CD4-positive, alpha-beta T cell (primary cell): Measurements from ENCODE around the gene OR4P4. TPM values are rescaled to one million over a fixed set of nuclear protein-coding genes. Genes with fewer than 3 reads are reported as not detected.

ENCODE experiments used
- ATAC-seq: fragments of 200-7000 bp; cut with Tn5 transposase; one replicate; pipeline ENCODE4 v1.10.0; 2022; ENCODE audit warnings: mild to moderate bottlenecking; ENCODE audit not compliant: poor library complexity
- CTCF ChIA-PET: fragments of 350-600 bp; sonication (Branson Sonifier 250); formaldehyde crosslinking; loops from one replicate; lab custom pipeline; 2021; ENCODE audit warnings: antibody characterized with exemption, inconsistent platforms; lab: Charles Lee
- POLR2A ChIA-PET: fragments of 350-600 bp; sonication (Branson Sonifier 250); formaldehyde crosslinking; loops from one replicate; lab custom pipeline; 2021; ENCODE audit warnings: antibody characterized with exemption, inconsistent platforms; lab: Charles Lee
- DNase-seq, 14 experiments: peaks; one replicate each; pipeline ENCODE4 v3.0.0-alpha.2; 2013 to 2020; ENCODE audit warnings: mixed read lengths in 2 of 14
- H3K27ac ChIP-seq, 2 donors: one replicate each; pipeline versions ENCODE4 v1.5.1 to v1.7.0; 2013; ENCODE audit warnings: low read length in 2 of 2, low read depth in 1 of 2, mild to moderate bottlenecking in 1 of 2
- H3K27me3 ChIP-seq, 2 experiments: 1 replicate in 1 of 2; 2 replicates in 1 of 2; pipeline versions ENCODE4 v1.6.1 to v1.7.0; 2013; ENCODE audit warnings: low read length in 2 of 2, control low read depth in 1 of 2, mild to moderate bottlenecking in 1 of 2, moderate library complexity in 1 of 2; ENCODE audit not compliant: insufficient read depth in 2 of 2, control insufficient read depth in 1 of 2
- H3K36me3 ChIP-seq: one replicate; pipeline ENCODE4 v1.6.1; 2013; ENCODE audit warnings: low read length, control low read depth; ENCODE audit not compliant: insufficient read depth
- H3K4me1 ChIP-seq: one replicate; pipeline ENCODE4 v1.6.1; 2013; ENCODE audit warnings: low read length, control low read depth; ENCODE audit not compliant: insufficient read depth
- H3K4me3 ChIP-seq: one replicate; pipeline ENCODE4 v1.5.1; 2013; ENCODE audit warnings: mild to moderate bottlenecking, low read length, moderate library complexity
- H3K9me3 ChIP-seq, 2 experiments: 1 replicate in 1 of 2; 2 replicates in 1 of 2; pipeline versions ENCODE4 v1.6.1 to v1.7.0; 2013; ENCODE audit warnings: low read length in 2 of 2, mild to moderate bottlenecking in 2 of 2, control low read depth in 1 of 2, moderate library complexity in 1 of 2; ENCODE audit not compliant: control insufficient read depth in 1 of 2, insufficient read depth in 1 of 2
- H3K27ac Mint-ChIP-seq: one replicate; pipeline ENCODE4 v1.8.0; 2020; ENCODE audit warnings: mixed read lengths
- H3K27me3 Mint-ChIP-seq: one replicate; pipeline ENCODE4 v1.8.0; 2021; ENCODE audit warnings: mixed read lengths
- H3K36me3 Mint-ChIP-seq: one replicate; pipeline ENCODE4 v1.8.0; 2021; ENCODE audit warnings: low read depth, mixed read lengths
- H3K4me1 Mint-ChIP-seq: one replicate; pipeline ENCODE4 v1.8.0; 2021; ENCODE audit warnings: low read depth, mixed read lengths
- H3K4me3 Mint-ChIP-seq: one replicate; pipeline ENCODE4 v1.8.0; 2020; ENCODE audit warnings: mild to moderate bottlenecking, mixed read lengths
- H3K9me3 Mint-ChIP-seq: one replicate; pipeline ENCODE4 v1.8.0; 2020; ENCODE audit warnings: mixed read lengths
- intact Hi-C, 2 experiments: fragments of 100-400 bp; cut with DNase I in 1 of 2; cut with micrococcal nuclease in 1 of 2; formaldehyde crosslinking; loops; one replicate each; pipeline versions ENCODE4 v1.15.1 to v1.9.0; 2023 to 2025; cut with DNase I, micrococcal nuclease
- polyA plus RNA-seq, 2 donors: library from polyadenylated mRNA; unstranded; fragments of 120-200 nt; gene quantifications; one replicate each; pipeline ENCODE4 v1.2.1, GENCODE V29; 2013
- total RNA-seq, 174 experiments: library from RNA in 2 of 174; stranded (reverse) in 2 of 174; gene quantifications; one replicate each; pipeline ENCODE4 v1.2.3 and lab custom pipeline; 2021 to 2026
- TF ChIP-seq, protein P1 (sequence below): fragments of 200-600 bp; IDR thresholded peaks from one replicate; pipeline ENCODE4 v1.8.0; 2022; ENCODE audit warnings: antibody characterized with exemption, mild to moderate bottlenecking

Gene OR4P4
- total RNA-seq: not detected
- not detected for polyA plus RNA-seq (2013, experiment 1 of 2)
- polyA plus RNA-seq (2013, experiment 2 of 2): not detected
- total RNA-seq (lab: John Stamatoyannopoulos, UW): 0 to 0.20 (median 0) reads per million in 172 experiments

DNA sequence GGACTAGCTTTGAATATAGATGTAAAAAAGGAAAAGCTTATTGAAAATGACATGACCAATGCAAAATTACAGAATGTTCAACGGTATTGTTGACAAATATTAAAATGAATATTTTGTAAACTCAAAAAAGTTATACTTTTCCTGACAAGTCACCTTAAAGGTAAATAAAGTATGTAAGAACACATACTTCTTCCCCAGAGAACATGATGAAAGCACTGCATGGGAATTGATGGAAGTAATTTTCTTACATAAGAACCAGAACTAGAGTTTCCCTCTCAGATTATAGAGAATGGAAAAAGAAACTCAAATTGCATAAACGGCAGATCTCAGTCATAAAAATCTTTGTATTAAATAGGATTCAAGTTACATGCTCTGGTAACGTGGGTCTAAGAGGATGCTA lies at the start of gene OR4P4:
OR4P4 (plus strand) TSS at position 301 of the 400 bp plus-strand sequence.
- H3K4me3 ChIP-seq: no peak within 1 kb of the TSS
- no peak within 1 kb of the TSS for H3K27ac ChIP-seq
- ChIA-PET CTCF (no interaction called here), POLR2A (no interaction called here)
- intact Hi-C loops: no loop called here
- TF ChIP-seq, protein P1, sequence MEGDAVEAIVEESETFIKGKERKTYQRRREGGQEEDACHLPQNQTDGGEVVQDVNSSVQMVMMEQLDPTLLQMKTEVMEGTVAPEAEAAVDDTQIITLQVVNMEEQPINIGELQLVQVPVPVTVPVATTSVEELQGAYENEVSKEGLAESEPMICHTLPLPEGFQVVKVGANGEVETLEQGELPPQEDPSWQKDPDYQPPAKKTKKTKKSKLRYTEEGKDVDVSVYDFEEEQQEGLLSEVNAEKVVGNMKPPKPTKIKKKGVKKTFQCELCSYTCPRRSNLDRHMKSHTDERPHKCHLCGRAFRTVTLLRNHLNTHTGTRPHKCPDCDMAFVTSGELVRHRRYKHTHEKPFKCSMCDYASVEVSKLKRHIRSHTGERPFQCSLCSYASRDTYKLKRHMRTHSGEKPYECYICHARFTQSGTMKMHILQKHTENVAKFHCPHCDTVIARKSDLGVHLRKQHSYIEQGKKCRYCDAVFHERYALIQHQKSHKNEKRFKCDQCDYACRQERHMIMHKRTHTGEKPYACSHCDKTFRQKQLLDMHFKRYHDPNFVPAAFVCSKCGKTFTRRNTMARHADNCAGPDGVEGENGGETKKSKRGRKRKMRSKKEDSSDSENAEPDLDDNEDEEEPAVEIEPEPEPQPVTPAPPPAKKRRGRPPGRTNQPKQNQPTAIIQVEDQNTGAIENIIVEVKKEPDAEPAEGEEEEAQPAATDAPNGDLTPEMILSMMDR: no peak
- ATAC-seq (no peak), DNase-seq (no peak)
- Mint-ChIP-seq H3K4me3 (no peak within 1 kb of the TSS), H3K4me1 (no peaks in the 10 kb centered on the region), H3K9me3 (no peaks in the 10 kb centered on the region), H3K36me3 (no peaks in the 10 kb centered on the region), H3K27ac (no peak within 1 kb of the TSS), H3K27me3 (no peaks in the 10 kb centered on the region)
- peaks cover 0 to 2% of the 10 kb centered on the region in 2 experiments for H3K9me3 ChIP-seq
- no peaks in the 10 kb centered on the region for H3K4me1 ChIP-seq
- H3K27me3 ChIP-seq: no peaks in the 10 kb centered on the region
- no peaks in the 10 kb centered on the region for H3K36me3 ChIP-seq

DNA sequence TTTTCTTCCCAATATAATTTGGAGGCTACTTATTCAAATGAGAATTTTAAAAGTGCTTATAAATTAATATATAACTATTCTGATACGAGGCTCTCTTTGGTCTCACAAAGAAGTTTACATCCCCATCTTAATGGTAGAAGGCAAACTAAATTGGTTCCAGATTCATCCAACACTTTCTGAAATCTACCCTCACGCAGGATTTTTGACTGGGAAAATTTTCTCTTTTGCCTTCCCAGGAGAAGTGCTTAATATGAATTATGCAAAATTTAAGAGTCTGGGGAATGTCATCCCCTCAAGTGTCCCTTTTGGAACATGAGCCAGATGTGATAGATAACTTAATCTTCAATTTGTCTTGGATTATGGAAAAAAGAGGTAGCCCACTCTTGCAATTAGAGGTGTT lies 27.4 kb upstream of the OR4P4 start, which contains the start of gene OR4C11:
OR4C11 (minus strand) TSS at position 101 of the 400 bp plus-strand sequence. CDS start 3,272 bp downstream, outside the sequence.
- ATAC-seq (no peak), DNase-seq (no peak)
- H3K27me3 Mint-ChIP-seq: no peaks in the 10 kb centered on the region
- H3K4me3 ChIP-seq: no peak within 1 kb of the TSS
- ChIA-PET CTCF (no interaction called here), POLR2A (no interaction called here)
- TF ChIP-seq, protein P1: no peak
- H3K27ac Mint-ChIP-seq: no peak within 1 kb of the TSS
- no peak within 1 kb of the TSS for H3K4me3 Mint-ChIP-seq
- H3K27me3 ChIP-seq: no peaks in the 10 kb centered on the region
- no peaks in the 10 kb centered on the region for H3K4me1 Mint-ChIP-seq
- H3K36me3 ChIP-seq: no peaks in the 10 kb centered on the region
- no peaks in the 10 kb centered on the region for H3K4me1 ChIP-seq
- no peaks in the 10 kb centered on the region for H3K36me3 Mint-ChIP-seq
- peaks cover 0 to 5% of the 10 kb centered on the region in 2 experiments for H3K9me3 ChIP-seq
- H3K27ac ChIP-seq: no peak within 1 kb of the TSS
- intact Hi-C loops: no loop called here
- H3K9me3 Mint-ChIP-seq: peaks cover 3% of the 10 kb centered on the region

DNA sequence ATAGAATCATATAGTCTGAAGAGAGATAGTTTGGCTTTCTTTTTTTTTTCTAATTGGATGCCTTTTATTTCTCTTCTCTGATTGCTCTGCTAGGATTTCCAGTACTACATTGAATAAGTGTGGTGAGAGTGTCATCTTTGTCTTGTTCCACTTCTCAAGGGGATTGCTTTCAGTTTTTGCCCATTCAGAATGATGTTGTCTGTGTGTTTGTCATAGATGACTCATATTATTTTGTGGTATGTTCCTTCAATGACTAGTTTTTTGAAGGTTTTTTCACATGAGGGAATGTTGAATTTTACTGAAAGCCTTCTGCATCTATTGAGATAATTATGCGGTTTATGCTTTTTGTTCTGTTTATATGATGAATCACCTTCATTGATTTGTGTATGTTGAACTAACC lies 10.4 kb upstream of the OR4P4 start:
- TF ChIP-seq, protein P1: no peak
- no peaks in the 10 kb centered on the region for H3K4me1 Mint-ChIP-seq
- H3K4me3 ChIP-seq: no peak overlapping the region
- no peaks in the 10 kb centered on the region for H3K36me3 Mint-ChIP-seq
- H3K4me3 Mint-ChIP-seq: no peak overlapping the region
- H3K4me1 ChIP-seq: no peaks in the 10 kb centered on the region
- peaks cover 0 to 3% of the 10 kb centered on the region in 2 experiments for H3K9me3 ChIP-seq
- intact Hi-C loops: no loop called here
- DNase-seq (no peak), ATAC-seq (no peak)
- peaks cover 11% of the 10 kb centered on the region for H3K9me3 Mint-ChIP-seq
- no peaks in the 10 kb centered on the region for H3K36me3 ChIP-seq
- no peaks in the 10 kb centered on the region for H3K27me3 Mint-ChIP-seq
- H3K27ac ChIP-seq: no peak overlapping the region
- no peaks in the 10 kb centered on the region for H3K27me3 ChIP-seq
- ChIA-PET POLR2A (no interaction called here), CTCF (no interaction called here)
- H3K27ac Mint-ChIP-seq: no peak overlapping the region
